Ishikawa (cell line): ENCODE measurements around the gene KPNA3.

Source experiments
- CEBPB ChIP-seq: IDR thresholded peaks from 2 replicates; pipeline ENCODE4 v1.6.1; 2012
- FOXM1 ChIP-seq: IDR thresholded peaks from 2 replicates; pipeline ENCODE4 v1.6.1; 2012; ENCODE audit warnings: low read depth, borderline replicate concordance
- RAD21 ChIP-seq: IDR thresholded peaks from 2 replicates; pipeline ENCODE4 v1.6.1; 2012; ENCODE audit warnings: low read depth

DNA sequence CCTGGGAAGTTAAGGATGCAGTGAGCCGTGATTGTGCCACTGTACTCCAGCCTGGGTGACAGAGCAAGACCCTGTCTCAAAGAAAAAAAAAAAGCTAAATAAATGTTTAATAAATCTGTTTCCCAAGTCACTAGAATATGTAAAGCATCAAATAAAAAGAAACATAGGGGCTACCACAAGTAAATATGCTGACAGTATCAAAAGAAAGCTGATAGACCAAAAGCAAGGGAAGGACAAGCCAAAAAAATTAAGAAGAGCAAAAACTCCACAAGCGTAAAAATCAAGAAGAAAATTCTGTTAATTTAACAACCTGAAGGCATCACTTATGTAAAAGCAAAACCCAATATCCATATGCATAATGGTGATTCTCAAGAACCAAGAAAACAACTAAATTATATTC is 9.7 kb downstream of the KPNA3 start:
- no peak for TF ChIP-seq CEBPB
- TF ChIP-seq RAD21: no peak
- TF ChIP-seq FOXM1: no peak
